CD4-positive, alpha-beta T cell treated with Interleukin-1 beta for 1 hour (primary cell): ENCODE data around the gene DBH.

ENCODE experiments used
- DNase-seq, 2 donors: peaks; one replicate each; pipeline ENCODE4 v3.0.0-alpha.2; 2020 to 2022

Gene DBH

DNA sequence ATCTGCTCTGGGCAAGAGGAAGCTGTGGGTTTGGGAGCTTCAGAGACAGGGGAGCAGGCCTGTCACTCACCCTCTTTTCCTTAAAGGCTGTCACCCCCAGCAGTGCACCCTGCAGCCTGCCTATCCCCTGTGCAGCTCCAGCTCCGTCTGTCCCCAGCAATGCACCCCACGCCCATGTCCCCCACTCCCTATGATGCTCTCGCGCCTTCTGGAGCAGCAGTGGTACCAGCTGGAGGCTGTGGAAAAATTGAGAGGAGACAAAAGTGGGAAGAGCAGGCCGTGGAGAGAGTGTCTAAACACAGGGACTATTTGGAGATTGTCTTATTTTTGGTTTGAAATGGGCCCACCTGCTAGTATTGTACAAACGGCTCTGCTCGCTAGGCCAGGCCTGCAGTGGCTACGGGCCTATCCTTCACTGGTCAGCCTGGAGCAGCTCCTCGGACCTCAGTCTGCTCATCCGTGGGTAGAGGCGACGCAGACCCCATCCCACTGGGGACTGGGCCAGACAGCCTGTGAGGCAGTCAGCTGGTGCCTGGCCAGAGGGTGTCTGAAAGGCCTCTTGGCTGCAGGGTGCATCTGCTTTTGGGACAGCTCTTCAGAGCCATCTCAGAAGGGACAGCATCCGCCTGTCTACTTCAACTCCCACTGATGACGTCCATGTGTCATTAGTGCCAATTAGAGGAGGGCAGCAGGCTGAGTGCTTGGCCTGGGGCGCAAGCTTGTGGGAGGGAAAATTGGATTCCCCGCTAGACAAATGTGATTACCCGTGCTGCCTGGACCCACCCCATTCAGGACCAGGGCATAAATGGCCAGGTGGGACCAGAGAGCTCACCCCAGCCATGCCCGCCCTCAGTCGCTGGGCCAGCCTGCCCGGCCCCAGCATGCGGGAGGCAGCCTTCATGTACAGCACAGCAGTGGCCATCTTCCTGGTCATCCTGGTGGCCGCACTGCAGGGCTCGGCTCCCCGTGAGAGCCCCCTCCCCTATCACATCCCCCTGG is at the start of gene DBH:
Gene DBH (plus strand): TSS at position 831 of the 999 bp plus-strand sequence. CDS start 9 bp downstream, at position 840.
- DNase-seq, result no peak

DNA sequence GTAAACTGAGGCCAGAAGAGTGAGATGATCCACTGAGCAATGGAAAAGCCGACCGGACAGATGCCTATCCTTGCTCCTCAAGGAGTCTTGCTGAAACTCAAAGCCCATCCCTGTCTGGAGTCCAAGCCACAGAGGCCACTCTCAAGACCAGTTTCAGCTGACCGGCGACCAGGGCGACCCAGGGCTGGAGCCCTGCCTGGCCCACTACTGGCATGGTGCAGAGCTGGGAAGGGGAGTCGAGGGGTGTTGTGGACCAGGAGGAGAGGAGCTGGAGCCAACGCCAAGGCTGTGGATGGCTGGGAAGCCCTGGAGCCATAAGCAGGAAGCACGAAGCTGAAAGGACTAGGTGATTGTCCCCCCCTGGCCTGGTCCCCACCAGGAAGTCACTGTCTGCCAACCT is 49.1 kb upstream of the DBH start:
- DNase-seq, result no peak

DNA sequence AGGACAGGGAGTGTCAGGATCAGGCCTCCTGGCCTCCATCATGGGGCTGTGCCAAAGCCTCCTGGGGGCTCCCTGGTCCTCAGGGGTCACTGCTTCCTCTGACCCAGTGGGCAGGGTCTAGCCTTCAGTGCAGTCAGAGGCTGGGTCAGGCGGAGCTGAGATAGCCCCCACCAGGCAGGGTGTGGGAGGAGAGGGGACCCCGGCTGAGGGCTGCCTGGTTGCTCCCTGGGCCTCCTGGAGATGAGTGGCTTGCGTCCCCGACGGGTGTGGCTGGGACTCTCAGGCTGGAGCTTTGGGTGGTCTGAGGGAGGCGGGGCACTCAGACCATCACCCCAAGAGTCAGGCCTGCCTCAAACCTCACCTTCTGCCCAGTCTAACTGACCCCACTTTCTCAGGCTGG is 48.7 kb upstream of the DBH start:
- no peak for DNase-seq

DNA sequence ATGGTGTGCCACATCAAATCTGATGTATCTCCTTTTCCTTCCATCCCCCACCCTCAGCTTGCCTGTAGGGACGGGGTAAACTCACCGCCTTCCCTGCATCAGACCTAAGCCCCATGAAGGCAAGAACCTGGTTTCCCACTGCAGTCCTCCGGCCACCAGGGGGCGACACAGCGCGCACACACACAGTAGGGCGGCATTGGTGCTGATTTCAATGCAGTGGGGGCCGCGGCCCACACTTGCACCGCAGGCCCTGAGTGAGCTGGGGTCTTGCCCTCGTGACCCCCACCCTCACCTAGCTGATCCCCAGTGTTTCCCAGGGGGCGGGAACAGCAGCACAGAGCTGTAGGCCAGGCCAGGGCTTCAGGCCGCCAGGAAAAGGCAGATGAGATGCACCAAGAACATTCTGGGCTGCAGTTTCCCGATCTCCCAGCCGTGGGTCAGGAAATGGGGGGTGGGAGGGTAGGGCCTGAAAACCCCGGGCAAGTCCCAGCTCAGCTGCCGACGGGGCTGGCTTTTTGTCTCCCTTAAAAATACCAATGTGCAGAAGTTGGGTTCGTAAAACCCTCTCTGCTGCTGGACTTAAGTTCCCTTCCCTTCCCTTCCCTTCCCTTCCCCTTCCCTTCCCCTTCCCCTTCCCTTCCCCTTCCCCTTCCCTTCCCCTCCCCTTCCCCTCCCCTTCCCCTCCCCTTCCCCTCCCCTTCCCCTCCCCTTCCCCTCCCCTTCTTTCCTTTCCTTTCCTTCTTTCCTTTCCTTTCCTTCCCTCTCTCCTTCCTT is 46.5 kb upstream of the DBH start:
- peak; percentile 23 to 40 for DNase-seq

DNA sequence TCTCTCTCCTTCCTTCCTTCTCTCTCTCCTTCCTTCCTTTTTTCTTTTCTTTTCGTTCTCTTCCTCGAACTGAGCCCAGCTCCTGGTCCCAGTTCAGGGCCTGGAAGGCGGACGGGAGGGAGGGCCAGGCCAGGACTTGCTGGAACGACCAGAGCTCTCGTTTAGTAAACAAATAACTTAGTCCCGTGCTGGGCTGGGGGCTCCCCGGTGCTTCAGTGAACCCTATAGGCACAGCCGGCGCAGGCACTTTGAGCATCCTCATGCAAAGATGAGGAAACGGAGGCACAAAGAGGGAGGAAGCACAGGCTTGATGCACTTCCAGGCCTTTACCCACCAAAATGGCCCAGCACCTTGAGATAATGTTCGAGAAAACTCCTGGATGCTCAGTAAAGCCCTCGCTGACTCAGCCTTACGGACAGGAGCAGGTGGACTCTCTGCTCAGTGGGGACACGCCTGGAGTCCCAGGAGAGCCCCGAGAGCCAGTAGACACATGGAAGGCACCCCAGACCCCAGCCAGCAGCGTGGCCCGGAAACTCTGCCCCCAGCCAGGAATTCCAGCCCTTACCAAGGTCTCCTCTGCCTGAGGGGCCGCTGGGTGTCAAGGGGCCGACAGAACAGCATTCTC is 45.8 kb upstream of the DBH start:
- no peak for DNase-seq

DNA sequence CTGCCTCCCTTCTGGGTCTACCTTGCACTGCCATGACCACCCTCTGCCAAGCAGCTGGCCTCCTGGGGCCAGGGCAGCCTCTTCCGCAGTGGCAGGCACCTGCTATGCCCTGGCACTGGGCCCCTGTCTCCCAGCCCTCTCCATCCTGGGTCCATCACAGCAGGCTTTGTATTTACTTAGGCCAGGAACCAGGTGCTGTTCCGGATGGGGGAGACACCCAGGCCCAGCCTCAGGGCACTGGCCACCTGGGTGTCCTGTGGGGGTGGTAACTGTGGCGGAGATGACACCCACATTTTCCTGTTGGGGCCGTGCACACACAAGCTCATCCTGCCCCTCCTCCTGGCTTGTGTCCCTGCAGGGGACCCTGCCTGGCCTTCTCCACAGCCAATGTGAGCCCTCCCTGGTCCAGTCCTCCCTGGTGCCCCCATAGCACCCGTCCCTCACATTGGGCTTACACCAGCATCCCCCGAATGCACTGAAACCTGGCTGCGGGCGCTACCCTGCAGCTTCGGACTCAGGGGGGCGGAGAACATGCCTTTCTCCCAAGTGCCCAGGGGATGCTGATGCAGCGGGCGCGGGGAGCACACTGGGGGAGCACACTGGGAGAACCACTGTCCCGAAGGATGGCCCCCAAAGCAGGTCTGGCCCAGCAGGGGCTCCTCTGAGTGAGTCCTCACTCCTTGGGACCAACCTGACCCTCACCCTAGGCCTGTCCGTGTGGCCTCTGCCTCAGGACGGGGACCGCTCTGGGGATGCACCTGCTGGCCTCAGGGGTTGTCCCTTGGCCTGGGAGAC is 44.9 kb upstream of the DBH start:
- no peak for DNase-seq

DNA sequence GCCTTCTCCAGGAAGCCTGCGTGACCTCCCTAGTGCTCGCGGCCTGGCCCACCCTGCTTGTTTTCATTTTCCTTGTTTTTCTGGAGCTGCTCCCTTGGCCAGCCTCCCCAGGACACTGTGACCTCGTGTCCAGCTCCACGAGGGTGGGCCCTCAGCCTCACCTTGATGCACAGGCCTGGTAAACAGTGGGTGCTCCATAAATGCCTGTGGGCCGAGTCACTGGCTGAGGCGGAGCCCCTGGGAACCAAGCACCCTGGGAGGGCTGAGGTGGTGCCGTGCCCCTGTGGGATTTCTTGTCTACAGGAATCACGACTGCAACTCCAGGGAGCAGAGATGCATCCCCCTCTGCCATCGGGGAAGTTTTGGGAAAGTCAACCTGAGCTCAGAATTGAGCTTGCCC is 44.2 kb upstream of the DBH start:
- DNase-seq, result no peak

DNA sequence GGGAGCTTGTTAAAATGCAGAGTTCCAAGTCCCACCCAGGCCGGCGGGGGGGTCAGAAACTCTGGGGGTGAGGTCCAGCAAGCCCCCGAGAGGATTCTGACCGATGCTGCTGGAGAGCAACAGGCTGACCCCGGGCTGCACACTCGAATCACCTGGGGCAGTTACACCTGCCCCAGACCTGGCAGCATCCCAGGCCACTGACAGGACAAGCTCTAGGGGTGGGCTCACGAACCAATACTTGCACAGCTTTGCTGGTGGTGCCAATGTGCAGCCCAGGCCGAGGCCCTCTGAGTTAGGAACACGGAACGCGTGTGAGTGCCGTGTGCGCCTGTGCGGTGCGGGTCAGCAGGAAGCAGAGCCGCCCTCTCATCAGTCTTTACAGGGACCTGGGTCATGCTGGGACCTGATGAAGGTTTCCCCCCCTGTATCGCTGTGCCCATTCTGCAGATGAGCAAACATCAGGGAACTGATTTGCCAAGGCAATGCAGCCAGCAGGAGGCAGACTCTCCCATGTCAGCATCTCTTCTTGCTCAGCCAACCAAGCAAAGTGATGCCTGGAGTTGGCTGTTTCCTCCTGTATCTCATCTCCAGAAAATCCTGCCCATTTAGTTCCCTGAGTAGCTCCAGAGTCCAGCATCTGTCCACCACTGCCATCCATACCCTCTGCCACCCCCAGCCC is 43.3 kb upstream of the DBH start:
- peak in 1 of 2 donors; percentile 8 for DNase-seq

DNA sequence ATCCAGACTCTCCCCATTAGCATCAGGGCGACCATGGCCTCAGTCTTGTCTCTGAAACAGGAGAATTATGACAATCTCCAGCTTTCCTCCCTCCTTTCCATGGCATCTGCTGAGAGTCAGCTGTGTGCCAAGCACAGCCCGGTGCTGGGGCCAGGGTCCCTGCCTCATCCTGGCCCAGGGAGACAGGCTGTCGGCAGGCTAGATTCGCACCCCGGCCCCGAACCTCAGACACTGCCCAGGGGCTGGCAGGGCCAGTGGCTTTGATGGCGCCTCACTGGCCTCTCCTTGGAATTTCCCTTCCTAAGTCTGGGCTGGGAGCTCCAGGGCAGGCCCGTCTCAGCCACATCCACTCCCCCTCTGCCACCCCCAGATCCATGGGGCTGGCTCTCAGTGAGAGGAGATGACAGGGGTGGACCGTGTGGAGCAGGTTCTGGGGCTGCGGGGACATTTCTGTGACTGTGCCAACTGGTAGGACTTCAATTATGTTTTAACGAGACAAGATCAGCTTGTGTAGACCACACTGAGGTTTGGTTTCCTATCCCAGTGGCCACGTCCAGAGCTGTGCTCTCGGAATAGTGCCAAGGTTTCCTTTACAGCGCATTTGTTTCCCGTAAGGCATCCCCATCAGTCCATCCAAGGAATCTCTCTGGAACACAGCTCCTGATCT is 42.4 kb upstream of the DBH start:
- DNase-seq, result no peak

DNA sequence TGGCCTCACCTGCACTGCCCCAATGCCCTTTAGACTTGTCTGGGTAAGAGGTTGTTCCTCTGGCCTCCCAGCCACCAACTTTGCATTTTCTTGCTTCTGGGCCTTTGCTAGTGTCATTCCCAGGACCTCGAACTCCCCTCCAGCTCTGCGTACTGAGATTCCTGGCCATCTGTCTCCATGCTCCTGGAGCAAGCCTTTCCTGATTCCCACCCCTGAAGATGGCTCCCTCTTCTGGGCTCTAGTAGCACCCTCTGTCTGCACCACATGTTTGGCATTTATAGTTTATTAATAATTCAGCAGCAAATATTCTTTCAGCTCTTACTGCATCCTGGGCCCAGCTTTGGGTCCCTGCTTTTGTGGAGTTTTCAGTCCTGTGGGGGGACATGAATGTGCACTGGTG is 41.9 kb upstream of the DBH start:
- DNase-seq, result no peak

DNA sequence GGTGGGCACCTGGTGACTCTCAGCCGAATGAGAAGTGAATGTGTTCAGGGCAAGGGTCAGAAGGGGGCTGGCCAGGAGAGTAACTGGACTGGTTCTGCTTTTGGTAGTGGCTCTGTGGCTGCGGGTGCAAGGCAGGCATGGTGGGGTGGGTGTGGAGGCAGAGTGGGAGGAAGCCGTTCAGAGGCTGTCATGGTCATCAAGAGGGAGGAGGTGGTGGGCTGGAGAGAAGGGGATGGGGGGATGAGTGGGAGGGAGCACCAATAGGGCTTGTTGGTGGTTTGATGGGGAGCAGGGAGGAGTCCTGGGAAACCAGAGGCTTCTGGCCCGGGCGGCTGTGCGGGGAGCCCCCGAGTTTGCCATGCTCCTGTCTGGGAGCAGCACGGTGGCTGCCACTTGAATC is 40.3 kb upstream of the DBH start:
- no peak for DNase-seq

DNA sequence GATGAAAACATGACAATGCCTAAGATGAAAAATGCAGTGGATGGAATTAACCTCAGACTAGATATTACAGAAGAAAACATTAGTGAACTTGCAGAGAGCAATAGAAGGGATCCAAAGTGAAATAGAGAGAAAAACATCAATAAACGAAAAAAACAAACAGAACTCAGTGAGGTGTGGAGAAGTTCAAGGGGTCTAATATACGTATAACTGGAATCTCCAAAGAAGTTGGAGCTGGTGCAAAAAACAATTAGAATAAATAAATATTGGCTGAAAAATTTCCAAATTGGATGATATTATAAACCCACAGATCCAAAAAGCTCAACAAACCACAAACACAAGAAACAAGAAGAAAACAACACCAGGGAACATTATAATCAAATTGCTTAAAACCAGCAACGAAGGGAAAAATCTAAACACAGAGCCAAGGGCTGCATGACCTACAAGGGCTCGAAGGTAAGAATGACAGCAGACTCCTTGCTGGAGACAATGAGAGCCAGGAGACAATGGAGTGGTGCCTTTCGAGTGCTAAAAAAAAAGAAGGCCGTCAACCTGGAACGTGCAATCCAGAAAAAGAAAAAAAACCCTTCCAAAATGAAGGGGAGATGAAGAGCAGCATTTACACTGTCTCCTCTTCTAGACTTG is 38.7 kb upstream of the DBH start:
- DNase-seq, result no peak

DNA sequence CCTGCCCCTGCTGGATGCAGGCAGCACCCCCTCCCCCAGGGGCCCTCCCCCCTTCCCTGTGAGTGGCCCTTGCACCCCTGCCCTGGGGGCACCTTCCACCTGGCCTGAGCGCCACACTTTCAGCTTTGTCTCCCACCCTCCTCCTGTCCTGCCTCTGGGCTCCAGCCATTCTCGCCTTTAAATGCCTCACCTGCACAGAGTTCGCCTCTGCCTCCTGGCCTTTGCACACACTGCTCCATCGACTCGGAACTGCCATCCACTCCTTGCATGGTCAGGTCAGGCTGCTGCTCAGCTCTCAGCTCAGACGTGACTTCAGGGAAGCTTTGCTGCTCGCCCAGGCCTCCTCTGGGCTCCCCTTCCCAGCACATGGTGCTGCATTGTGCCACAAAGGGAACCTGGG is 37.2 kb upstream of the DBH start:
- DNase-seq, result no peak

DNA sequence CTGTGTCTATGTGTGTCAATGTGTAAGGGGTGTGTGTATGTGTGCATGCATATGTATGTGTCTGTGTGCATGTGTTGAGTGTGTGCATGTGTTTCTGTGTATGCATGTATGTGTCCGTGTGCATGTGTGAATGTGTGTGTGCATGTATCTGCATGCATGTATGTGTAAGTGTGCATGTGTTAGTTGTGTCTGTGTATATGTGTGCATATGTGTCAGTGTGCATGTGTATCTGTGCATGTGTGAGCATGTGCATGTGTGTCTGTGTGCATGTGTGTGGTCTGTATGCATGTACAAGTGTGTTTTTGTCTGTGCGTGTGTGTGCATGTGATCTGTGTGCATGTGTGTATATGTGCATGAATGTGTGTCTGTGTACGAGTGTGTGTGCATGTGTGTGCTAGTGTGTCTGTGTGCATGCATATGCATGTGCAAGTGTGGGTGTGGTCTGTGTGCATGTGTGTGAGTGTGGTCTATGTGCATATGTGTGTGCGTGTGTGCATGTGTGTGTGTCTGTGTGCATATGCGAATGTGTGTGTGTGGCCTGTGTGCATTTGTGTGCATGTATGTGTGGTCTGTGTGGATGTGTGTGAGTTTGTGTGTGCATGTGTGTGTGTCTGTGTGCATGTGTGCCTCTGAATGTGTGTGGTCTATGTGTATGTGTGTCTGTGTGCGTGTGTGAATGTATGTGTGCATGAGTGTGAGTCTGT is 36.5 kb upstream of the DBH start:
- no peak for DNase-seq

DNA sequence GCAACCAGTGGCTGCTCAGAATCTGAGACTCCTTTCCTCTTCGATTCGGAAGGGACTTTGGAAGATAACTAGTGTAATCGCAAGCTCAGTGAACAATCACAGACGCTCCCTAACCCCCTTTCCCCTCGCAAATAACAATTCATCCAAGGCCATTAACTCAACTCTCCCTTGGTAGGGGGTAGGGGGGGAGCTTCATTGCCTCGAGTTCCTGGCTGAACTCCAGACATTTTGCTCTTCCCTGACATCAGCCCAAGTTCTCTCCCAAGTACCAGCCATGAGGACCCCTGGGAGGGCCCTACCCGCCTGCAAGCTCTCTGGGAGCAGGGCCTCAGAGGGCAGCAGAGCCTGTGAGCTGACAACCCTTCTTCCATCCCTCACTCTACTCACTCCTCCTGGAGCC is 35.4 kb upstream of the DBH start:
- no peak for DNase-seq

DNA sequence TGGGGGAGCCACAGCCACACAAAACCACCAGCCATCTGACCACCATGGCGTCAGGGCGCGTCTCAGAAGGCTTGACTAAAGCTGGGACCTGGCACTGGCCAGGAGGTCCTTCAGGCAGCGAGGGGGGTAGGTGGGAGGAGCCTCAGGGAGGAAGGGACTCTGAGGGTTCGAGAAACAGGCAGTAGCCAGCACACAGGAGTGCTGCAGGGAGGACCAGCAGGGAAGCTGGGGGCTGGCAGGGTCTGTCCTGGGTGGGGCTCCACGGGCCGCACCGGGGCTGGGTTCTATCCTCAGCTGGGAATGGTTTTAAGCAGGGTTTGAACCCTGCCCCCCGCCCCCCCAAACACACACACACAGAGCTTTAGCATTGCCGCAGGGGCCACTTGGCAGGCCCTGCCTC is 34.4 kb upstream of the DBH start:
- no peak for DNase-seq

DNA sequence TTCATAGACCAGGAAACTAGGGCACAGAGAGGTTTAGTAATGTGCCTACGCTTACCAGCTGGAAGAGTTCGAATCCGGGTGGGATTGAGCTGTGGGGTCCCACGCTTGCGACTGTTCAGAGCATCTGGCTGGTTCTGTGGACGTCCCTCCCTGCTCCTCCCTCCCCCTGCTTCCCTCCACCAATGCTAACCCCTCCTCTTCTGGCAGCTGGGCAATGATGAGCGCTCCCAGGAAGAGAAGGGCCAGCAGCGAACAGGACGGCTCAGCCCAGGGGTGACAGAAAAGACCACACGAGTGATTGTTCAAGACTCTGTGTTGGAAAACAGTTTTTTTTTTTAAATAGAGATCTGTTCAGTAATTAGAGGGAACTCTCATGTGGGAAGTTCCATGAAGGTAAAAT is 33.9 kb upstream of the DBH start:
- DNase-seq, result no peak

DNA sequence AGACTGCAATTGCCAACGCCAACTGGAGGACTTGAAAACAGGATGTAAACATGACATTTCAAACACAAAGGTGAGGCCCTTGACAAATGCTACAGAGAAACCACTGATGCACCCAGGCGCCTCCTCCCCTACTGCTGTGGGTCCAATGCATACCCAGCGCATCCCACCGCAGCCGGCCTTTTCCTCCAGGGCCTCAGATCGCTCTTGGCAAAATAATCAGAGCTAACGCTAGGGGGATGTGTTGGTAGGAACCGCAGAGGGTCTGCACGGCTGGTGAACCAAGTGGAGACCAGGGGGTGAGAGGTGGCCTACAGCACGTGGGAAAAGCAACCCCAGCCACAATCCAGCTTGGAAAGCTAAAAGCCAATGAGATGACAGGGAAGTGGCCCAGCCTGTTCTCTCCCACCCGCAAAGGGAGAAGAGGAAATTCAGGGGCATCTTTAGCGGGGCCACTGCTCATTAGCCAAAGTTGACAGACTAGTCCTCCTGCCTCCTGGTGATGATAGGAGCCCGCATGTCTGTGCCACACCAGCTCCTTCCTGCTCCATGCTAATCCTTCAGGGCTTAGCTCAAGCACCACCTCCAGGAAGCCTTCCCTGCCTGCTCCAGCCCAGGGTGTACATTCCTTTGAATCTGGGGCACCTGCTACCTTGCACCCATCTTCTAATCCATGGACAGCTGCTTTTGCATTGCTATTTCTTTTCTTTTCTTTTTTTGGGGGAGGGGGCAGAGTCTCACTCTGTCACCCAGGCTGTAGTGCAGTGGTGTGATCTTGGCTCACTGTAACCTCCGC is 32.8 kb upstream of the DBH start:
- DNase-seq, result no peak

DNA sequence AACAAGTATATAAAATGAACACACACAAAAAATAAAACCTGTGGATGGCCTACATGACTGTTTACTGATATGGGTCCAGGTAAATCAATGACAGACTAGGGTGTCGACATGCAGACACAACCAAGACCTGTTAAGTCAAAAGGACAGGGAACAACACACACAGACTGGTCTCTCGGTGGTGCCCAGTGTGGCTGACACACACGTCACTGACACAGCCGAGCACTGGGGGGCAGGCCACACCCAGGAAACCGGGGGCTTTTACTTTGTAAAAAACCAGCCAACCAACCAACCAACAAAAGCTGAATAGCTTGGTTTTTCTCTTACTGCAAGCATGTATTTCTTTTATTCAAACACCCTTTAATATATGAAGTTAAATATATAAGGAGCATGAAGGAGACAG is 31.9 kb upstream of the DBH start:
- DNase-seq, result peak in 1 of 2 donors; percentile 31
